HEK293 (cell line): ENCODE results near the gene PPCDC.

Experiments
- CTCF ChIA-PET: fragments of 350-600 bp; formaldehyde crosslinking; extraction: SDS; loops from one replicate; lab custom pipeline; 2021; ENCODE audit warnings: antibody characterized with exemption; lab: Yijun Ruan, JAX
- POLR2A ChIA-PET: fragments of 300-600 bp; formaldehyde crosslinking; extraction: SDS; loops from one replicate; lab custom pipeline; 2020; ENCODE audit warnings: antibody characterized with exemption, inconsistent platforms; lab: Yijun Ruan, JAX
- H3K27ac ChIP-seq: fragments of 200-500 bp; sonication (Bioruptor generic); 2 replicates; pipeline ENCODE4 v1.5.1; 2014; ENCODE audit warnings: low read depth, low read length, control low read depth, inconsistent platforms; ENCODE audit errors: extremely low read depth
- H3K36me3 ChIP-seq, 2 experiments: fragments of 200-500 bp in 1 of 2; sonication (Bioruptor generic) in 1 of 2; 1 replicate in 1 of 2; 2 replicates in 1 of 2; pipeline ENCODE4 v1.5.1; 2014 to 2017; ENCODE audit warnings: inconsistent platforms in 2 of 2, low read length in 2 of 2; ENCODE audit not compliant: control insufficient read depth in 2 of 2, insufficient read depth in 1 of 2
- H3K4me1 ChIP-seq: fragments of 200-500 bp; sonication (Bioruptor generic); 2 replicates; pipeline ENCODE4 v1.5.1; 2014; ENCODE audit warnings: mild to moderate bottlenecking, low read length, inconsistent platforms; ENCODE audit not compliant: control insufficient read depth, insufficient read depth
- H3K4me3 ChIP-seq: 2 replicates; pipeline ENCODE4 v1.5.1; 2011; ENCODE audit warnings: low read depth, mild to moderate bottlenecking, control low read depth, low read length, moderate library complexity
- H3K9me3 ChIP-seq: fragments of 200-500 bp; sonication (Bioruptor generic); 2 replicates; pipeline ENCODE4 v1.5.1; 2014; ENCODE audit warnings: low read depth, low read length, inconsistent platforms; ENCODE audit not compliant: control insufficient read depth, insufficient read depth
- KLF1 ChIP-seq: fragments of 450-650 bp; formaldehyde crosslinking; IDR thresholded peaks from 2 replicates; pipeline ENCODE4 v1.5.1; 2016; ENCODE audit warnings: missing biosample characterization, missing genetic modification characterization
- KLF7 ChIP-seq: fragments of 450-650 bp; formaldehyde crosslinking; IDR thresholded peaks from 2 replicates; pipeline ENCODE4 v1.5.1; 2016; ENCODE audit warnings: missing biosample characterization, missing genetic modification characterization, borderline replicate concordance
- OSR2 ChIP-seq: fragments of 450-650 bp; formaldehyde crosslinking; IDR thresholded peaks from 2 replicates; pipeline ENCODE4 v1.5.1; 2016; ENCODE audit warnings: missing biosample characterization, missing genetic modification characterization
- PRDM1 ChIP-seq: fragments of 450-650 bp; formaldehyde crosslinking; IDR thresholded peaks from 2 replicates; pipeline ENCODE4; 2016; ENCODE audit warnings: missing biosample characterization, missing genetic modification characterization
- SP3 ChIP-seq: fragments of 450-650 bp; formaldehyde crosslinking; IDR thresholded peaks from 2 replicates; pipeline ENCODE4 v1.5.1; 2016; ENCODE audit warnings: missing biosample characterization, missing genetic modification characterization
- YY2 ChIP-seq: fragments of 450-650 bp; formaldehyde crosslinking; IDR thresholded peaks from 2 replicates; pipeline ENCODE4 v1.5.1; 2016; ENCODE audit warnings: missing biosample characterization, missing genetic modification characterization
- ZBTB1 ChIP-seq: fragments of 450-650 bp; formaldehyde crosslinking; IDR thresholded peaks from 2 replicates; pipeline ENCODE4 v1.5.1; 2016; ENCODE audit warnings: missing biosample characterization, missing genetic modification characterization
- ZFHX2 ChIP-seq: fragments of 450-650 bp; formaldehyde crosslinking; conservative IDR thresholded peaks from 2 replicates; pipeline ENCODE4 v1.5.1; 2016; ENCODE audit warnings: missing biosample characterization, missing genetic modification characterization
- ZFP41 ChIP-seq: fragments of 450-650 bp; formaldehyde crosslinking; IDR thresholded peaks from 2 replicates; pipeline ENCODE4 v1.5.1; 2016; ENCODE audit warnings: missing biosample characterization, missing genetic modification characterization, borderline replicate concordance
- ZNF202 ChIP-seq: fragments of 450-650 bp; formaldehyde crosslinking; IDR thresholded peaks from 2 replicates; pipeline ENCODE4 v1.5.1; 2016; ENCODE audit warnings: missing biosample characterization, missing genetic modification characterization, borderline replicate concordance
- ZNF274 ChIP-seq, 2 experiments: fragments of 200-500 bp in 1 of 2; fragments of 450-650 bp in 1 of 2; sonication (Bioruptor generic) in 1 of 2; formaldehyde crosslinking in 1 of 2; IDR thresholded peaks; 2 replicates each; pipeline versions ENCODE4 v1.5.1 to v1.6.1; 2014 to 2016; ENCODE audit warnings: borderline replicate concordance in 1 of 2, inconsistent platforms in 1 of 2, low read length in 1 of 2, missing biosample characterization in 1 of 2, missing genetic modification characterization in 1 of 2
- ZNF302 ChIP-seq: fragments of 450-650 bp; formaldehyde crosslinking; IDR thresholded peaks from 2 replicates; pipeline ENCODE4 v1.5.1; 2016; ENCODE audit warnings: missing biosample characterization, missing genetic modification characterization, low read depth
- ZNF335 ChIP-seq: fragments of 450-650 bp; formaldehyde crosslinking; conservative IDR thresholded peaks from 2 replicates; pipeline ENCODE4 v1.5.1; 2016; ENCODE audit warnings: missing biosample characterization, missing genetic modification characterization
- ZNF350 ChIP-seq: fragments of 450-650 bp; formaldehyde crosslinking; IDR thresholded peaks from 2 replicates; pipeline ENCODE4 v1.5.0; 2017; ENCODE audit warnings: missing biosample characterization, mild to moderate bottlenecking, missing genetic modification characterization
- ZNF473 ChIP-seq: fragments of 450-650 bp; formaldehyde crosslinking; IDR thresholded peaks from 2 replicates; pipeline ENCODE4 v1.5.1; 2017; ENCODE audit warnings: missing biosample characterization, missing genetic modification characterization
- ZNF48 ChIP-seq: fragments of 450-650 bp; formaldehyde crosslinking; IDR thresholded peaks from 2 replicates; pipeline ENCODE4 v1.5.1; 2016; ENCODE audit warnings: missing biosample characterization, missing genetic modification characterization
- ZNF521 ChIP-seq: fragments of 450-650 bp; formaldehyde crosslinking; IDR thresholded peaks from 2 replicates; pipeline ENCODE4 v1.5.1; 2017; ENCODE audit warnings: missing biosample characterization, mild to moderate bottlenecking, missing genetic modification characterization
- ZNF558 ChIP-seq: fragments of 450-650 bp; formaldehyde crosslinking; IDR thresholded peaks from 2 replicates; pipeline ENCODE4 v1.5.1; 2016; ENCODE audit warnings: missing biosample characterization, missing genetic modification characterization
- ZNF600 ChIP-seq: fragments of 450-650 bp; formaldehyde crosslinking; IDR thresholded peaks from 2 replicates; pipeline ENCODE4 v1.5.1; 2016; ENCODE audit warnings: missing biosample characterization, missing genetic modification characterization
- TF ChIP-seq, protein P1 (sequence below): fragments of 450-650 bp; formaldehyde crosslinking; IDR thresholded peaks from 2 replicates; pipeline ENCODE4 v1.5.1; 2016; ENCODE audit warnings: missing biosample characterization, missing genetic modification characterization
- TF ChIP-seq, protein P2 (sequence below): fragments of 450-650 bp; formaldehyde crosslinking; IDR thresholded peaks from 2 replicates; pipeline ENCODE4 v1.5.1; 2016; ENCODE audit warnings: missing biosample characterization, missing genetic modification characterization
- TF ChIP-seq, protein P3 (sequence below): fragments of 450-650 bp; formaldehyde crosslinking; IDR thresholded peaks from 2 replicates; pipeline ENCODE4 v1.5.1; 2017; ENCODE audit warnings: missing biosample characterization, missing genetic modification characterization
- TF ChIP-seq, protein P4 (sequence below): fragments of 450-650 bp; formaldehyde crosslinking; IDR thresholded peaks from 2 replicates; pipeline ENCODE4 v1.5.1; 2016; ENCODE audit warnings: missing biosample characterization, missing genetic modification characterization

PPCDC gene

DNA sequence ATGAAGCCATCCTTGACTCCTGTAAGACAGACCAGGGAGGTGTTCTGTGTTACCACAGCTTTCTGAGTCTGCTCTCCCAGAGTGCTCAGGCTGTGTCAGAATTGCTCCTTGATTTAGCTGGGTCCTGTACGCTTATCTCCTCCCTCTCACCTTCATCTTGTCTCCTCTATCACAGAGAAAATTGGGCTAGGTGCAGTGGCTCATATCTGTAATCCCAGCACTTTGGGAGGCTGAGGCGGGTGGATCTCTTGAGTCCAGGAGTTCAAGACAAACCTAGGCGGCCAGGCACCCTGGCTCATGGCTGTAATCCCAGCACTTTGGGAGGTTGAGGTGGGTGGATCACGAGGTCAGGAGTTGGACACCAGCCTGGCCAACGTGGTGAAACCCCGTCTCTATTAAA lies 22.1 kb upstream of the PPCDC start (continued):
- TF ChIP-seq PRDM1 (tag by site-specific recombination) (no peak), ZBTB1 (tag by site-specific recombination) (no peak), ZNF302 (tag by site-specific recombination) (no peak), YY2 (tag by site-specific recombination) (no peak), ZNF202 (no peak)
- TF ChIP-seq, protein P1, sequence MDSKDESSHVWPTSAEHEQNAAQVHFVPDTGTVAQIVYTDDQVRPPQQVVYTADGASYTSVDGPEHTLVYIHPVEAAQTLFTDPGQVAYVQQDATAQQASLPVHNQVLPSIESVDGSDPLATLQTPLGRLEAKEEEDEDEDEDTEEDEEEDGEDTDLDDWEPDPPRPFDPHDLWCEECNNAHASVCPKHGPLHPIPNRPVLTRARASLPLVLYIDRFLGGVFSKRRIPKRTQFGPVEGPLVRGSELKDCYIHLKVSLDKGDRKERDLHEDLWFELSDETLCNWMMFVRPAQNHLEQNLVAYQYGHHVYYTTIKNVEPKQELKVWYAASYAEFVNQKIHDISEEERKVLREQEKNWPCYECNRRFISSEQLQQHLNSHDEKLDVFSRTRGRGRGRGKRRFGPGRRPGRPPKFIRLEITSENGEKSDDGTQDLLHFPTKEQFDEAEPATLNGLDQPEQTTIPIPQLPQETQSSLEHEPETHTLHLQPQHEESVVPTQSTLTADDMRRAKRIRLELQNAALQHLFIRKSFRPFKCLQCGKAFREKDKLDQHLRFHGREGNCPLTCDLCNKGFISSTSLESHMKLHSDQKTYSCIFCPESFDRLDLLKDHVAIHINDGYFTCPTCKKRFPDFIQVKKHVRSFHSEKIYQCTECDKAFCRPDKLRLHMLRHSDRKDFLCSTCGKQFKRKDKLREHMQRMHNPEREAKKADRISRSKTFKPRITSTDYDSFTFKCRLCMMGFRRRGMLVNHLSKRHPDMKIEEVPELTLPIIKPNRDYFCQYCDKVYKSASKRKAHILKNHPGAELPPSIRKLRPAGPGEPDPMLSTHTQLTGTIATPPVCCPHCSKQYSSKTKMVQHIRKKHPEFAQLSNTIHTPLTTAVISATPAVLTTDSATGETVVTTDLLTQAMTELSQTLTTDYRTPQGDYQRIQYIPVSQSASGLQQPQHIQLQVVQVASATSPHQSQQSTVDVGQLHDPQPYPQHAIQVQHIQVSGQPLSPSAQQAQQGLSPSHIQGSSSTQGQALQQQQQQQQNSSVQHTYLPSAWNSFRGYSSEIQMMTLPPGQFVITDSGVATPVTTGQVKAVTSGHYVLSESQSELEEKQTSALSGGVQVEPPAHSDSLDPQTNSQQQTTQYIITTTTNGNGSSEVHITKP (tag by site-specific recombination) = no peak

DNA sequence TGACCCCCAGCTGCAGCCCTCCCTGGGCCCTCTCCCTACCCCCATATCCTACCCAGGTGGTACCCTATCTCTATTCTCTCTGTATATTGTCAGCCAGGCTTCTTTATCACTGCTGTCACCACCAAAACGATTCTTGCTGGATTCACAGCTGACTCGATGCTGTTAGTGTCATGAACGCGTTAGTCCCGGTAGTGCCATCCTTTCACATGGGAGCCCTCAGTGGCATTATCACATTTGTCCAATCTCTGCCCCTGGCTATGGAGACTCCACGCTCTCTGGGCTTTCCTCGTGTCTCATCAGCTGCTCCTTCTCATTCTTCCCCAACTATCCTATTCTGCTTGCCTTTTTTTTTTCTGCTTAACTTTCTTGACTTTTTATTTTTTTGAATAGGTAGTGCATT lies 21.0 kb upstream of the PPCDC start:
- Histone ChIP-seq H3K4me3 (no peak overlapping the region), H3K9me3 (no peaks in the 10 kb centered on the region), H3K36me3 (no peaks in the 10 kb centered on the region), H3K27ac (no peak overlapping the region), H3K4me1 (no peaks in the 10 kb centered on the region)
- ChIA-PET CTCF (no interaction called here), POLR2A (interaction anchor here (0.7 to 1.2 kb wide), 2 partner anchors 21 to 307 kb away, joined by 3 read pairs; partner anchors contain the start of genes EDC3 and PPCDC)
- TF ChIP-seq KLF7 (tag by site-specific recombination) = no peak
- TF ChIP-seq, protein P2, sequence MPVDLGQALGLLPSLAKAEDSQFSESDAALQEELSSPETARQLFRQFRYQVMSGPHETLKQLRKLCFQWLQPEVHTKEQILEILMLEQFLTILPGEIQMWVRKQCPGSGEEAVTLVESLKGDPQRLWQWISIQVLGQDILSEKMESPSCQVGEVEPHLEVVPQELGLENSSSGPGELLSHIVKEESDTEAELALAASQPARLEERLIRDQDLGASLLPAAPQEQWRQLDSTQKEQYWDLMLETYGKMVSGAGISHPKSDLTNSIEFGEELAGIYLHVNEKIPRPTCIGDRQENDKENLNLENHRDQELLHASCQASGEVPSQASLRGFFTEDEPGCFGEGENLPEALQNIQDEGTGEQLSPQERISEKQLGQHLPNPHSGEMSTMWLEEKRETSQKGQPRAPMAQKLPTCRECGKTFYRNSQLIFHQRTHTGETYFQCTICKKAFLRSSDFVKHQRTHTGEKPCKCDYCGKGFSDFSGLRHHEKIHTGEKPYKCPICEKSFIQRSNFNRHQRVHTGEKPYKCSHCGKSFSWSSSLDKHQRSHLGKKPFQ (tag by site-specific recombination) = no peak

DNA sequence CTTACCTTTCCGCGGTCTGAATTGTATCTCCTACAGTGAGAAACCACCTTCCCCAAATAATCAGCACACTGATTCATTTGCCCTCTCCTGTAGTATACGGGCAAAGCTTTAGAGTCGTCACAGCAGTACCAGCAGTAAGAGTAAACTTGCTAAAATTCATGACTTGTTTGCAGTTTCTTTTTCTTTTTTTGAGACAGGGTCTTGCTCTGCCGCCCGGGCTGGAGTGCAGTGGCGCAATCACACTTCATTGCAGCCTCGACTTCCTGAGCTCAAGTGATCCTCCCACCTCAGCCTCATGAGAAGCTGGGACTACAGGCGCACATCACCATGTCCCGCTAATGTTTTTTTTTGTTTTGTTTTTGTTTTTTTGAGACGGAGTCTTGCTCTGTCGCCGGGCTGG lies 16.2 kb upstream of the PPCDC start:
- Histone ChIP-seq H3K36me3 (no peaks in the 10 kb centered on the region), H3K4me3 (no peak overlapping the region), H3K27ac (no peak overlapping the region), H3K4me1 (no peaks in the 10 kb centered on the region), H3K9me3 (no peaks in the 10 kb centered on the region)
- ChIA-PET POLR2A (interaction anchor here (0.6 kb wide), 1 partner anchor 229 kb away, joined by 3 read pairs; no protein-coding TSS in a partner anchor), CTCF (interaction anchor here (0.6 kb wide), 2 partner anchors 28 to 625 kb away, joined by 3 read pairs; no protein-coding TSS in a partner anchor)
- TF ChIP-seq ZNF521 (tag by site-specific recombination) (no peak), ZNF600 (0 out of 2 replicates have a peak, but pooled peaks have one; percentile 20)
- TF ChIP-seq, all 188 proteins: peak for 1

DNA sequence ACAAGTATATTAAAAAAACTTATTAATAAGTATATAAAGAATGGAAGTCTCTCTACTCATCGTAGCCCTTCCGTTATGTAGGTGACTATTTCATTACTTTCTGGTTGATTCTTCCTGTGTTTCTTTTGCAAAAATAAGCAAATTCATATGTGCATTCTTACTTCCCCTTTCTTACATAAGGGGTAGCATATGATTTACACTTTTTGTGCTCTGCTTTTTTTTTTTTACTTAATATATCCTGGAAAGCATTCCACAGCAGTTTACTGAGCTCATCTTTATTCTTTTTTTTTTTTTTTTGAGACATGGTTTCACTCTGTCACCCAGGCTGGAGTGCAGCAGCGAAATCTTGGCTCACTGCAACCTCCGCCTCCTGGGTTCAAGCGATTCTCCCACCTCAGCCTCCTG lies 15.2 kb upstream of the PPCDC start:
- H3K27ac ChIP-seq = no peak overlapping the region
- no peak overlapping the region for H3K4me3 ChIP-seq
- no peak for TF ChIP-seq ZNF558 (tag by site-specific recombination)
- TF ChIP-seq ZNF335 (tag by site-specific recombination) = no peak
- no peak for TF ChIP-seq ZFP41 (tag by site-specific recombination)
- TF ChIP-seq ZNF48 (tag by site-specific recombination) = no peak
- TF ChIP-seq OSR2 = no peak
- no peak for TF ChIP-seq KLF1 (tag by site-specific recombination)
- TF ChIP-seq, protein P3, sequence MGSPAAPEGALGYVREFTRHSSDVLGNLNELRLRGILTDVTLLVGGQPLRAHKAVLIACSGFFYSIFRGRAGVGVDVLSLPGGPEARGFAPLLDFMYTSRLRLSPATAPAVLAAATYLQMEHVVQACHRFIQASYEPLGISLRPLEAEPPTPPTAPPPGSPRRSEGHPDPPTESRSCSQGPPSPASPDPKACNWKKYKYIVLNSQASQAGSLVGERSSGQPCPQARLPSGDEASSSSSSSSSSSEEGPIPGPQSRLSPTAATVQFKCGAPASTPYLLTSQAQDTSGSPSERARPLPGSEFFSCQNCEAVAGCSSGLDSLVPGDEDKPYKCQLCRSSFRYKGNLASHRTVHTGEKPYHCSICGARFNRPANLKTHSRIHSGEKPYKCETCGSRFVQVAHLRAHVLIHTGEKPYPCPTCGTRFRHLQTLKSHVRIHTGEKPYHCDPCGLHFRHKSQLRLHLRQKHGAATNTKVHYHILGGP = no peak
- no peak for TF ChIP-seq ZNF473 (tag by site-specific recombination)
- no peak for TF ChIP-seq ZNF350 (tag by site-specific recombination)
- no peak for TF ChIP-seq SP3 (tag by site-specific recombination)
- TF ChIP-seq, protein P4, sequence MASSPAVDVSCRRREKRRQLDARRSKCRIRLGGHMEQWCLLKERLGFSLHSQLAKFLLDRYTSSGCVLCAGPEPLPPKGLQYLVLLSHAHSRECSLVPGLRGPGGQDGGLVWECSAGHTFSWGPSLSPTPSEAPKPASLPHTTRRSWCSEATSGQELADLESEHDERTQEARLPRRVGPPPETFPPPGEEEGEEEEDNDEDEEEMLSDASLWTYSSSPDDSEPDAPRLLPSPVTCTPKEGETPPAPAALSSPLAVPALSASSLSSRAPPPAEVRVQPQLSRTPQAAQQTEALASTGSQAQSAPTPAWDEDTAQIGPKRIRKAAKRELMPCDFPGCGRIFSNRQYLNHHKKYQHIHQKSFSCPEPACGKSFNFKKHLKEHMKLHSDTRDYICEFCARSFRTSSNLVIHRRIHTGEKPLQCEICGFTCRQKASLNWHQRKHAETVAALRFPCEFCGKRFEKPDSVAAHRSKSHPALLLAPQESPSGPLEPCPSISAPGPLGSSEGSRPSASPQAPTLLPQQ (tag by site-specific recombination) = no peak
- TF ChIP-seq ZNF274 (IDR thresholded peaks at IDR 0.05; ENCODE audit: low read length) = no peak
- no peak for TF ChIP-seq ZNF274 (tag by site-specific recombination; IDR thresholded peaks at IDR 0.05; ENCODE audit: borderline replicate concordance)
- TF ChIP-seq ZFHX2 (tag by site-specific recombination) = no peak

More for the DNA sequence above, 15.2 kb upstream of the PPCDC start:
- Histone ChIP-seq H3K4me1 (no peaks in the 10 kb centered on the region), H3K9me3 (no peaks in the 10 kb centered on the region), H3K36me3 (no peaks in the 10 kb centered on the region)
- ChIA-PET CTCF (interaction anchor here (0.7 kb wide), 1 partner anchor 21 kb away, joined by 5 read pairs; no protein-coding TSS in a partner anchor), POLR2A (no interaction called here)
